ENCODE measurements around the gene PRKAG2. TPM values are rescaled to one million over a fixed set of nuclear protein-coding genes. Genes with fewer than 3 reads are reported as not detected.

Gene PRKAG2
- total RNA-seq, 1 experiment from 2014 or later, result 23.9 TPM

GRCh38 chr7:151897951-151898686 is 21.2 kb upstream of the PRKAG2 start:
- no peaks in the 10 kb centered on the region for H3K9me3 ChIP-seq (ENCODE audit: low read length)
- no peak for TF ChIP-seq EZH2 (IDR thresholded peaks at IDR 0.05; ENCODE audit: low read length, unreplicated experiment)
- TF ChIP-seq, protein P1, sequence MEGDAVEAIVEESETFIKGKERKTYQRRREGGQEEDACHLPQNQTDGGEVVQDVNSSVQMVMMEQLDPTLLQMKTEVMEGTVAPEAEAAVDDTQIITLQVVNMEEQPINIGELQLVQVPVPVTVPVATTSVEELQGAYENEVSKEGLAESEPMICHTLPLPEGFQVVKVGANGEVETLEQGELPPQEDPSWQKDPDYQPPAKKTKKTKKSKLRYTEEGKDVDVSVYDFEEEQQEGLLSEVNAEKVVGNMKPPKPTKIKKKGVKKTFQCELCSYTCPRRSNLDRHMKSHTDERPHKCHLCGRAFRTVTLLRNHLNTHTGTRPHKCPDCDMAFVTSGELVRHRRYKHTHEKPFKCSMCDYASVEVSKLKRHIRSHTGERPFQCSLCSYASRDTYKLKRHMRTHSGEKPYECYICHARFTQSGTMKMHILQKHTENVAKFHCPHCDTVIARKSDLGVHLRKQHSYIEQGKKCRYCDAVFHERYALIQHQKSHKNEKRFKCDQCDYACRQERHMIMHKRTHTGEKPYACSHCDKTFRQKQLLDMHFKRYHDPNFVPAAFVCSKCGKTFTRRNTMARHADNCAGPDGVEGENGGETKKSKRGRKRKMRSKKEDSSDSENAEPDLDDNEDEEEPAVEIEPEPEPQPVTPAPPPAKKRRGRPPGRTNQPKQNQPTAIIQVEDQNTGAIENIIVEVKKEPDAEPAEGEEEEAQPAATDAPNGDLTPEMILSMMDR (conservative IDR thresholded peaks at IDR 0.05; ENCODE audit: low read depth, low read length), result no peak
- no peak for TF ChIP-seq EZH2phosphoT487 (IDR thresholded peaks at IDR 0.05; ENCODE audit: borderline replicate concordance, low read length)
- H3K4me1 ChIP-seq (ENCODE audit: insufficient read depth, low read length), result no peaks in the 10 kb centered on the region
- H3F3A ChIP-seq (ENCODE audit: low read length, unreplicated experiment), result no peaks in the 10 kb centered on the region
- H2AFZ ChIP-seq (ENCODE audit: low read length), result peak overlapping the region; percentile 81; the same call in 1 of the 2 replicates
- peaks cover 17% of the 10 kb centered on the region for H3K27me3 ChIP-seq (ENCODE audit: low read length)
- H3K4me2 ChIP-seq (ENCODE audit: low read length), result peak overlapping the region; percentile 88; the same call in 1 of the 2 replicates
- no peaks in the 10 kb centered on the region for H3K9me2 ChIP-seq (replicated peaks; ENCODE audit: low read length)
- H3K36me3 ChIP-seq (ENCODE audit: low read depth, low read length), result no peaks in the 10 kb centered on the region
- intact Hi-C loops (cut with micrococcal nuclease), result no loop called here
- H3K4me3 ChIP-seq (ENCODE audit: low read length), result peak overlapping the region; percentile 61; the same call in 1 of the 2 replicates
- no peaks in the 10 kb centered on the region for H3K79me2 ChIP-seq (ENCODE audit: low read length)
- H3K9ac ChIP-seq (ENCODE audit: low read length), result no peak overlapping the region
- ChIA-PET POLR2A (ENCODE audit: unreplicated experiment) (interaction anchor here (0.6 kb wide), 1 partner anchor 38 kb away, joined by 3 read pairs; no protein-coding TSS in a partner anchor), CTCF (interaction anchor here (0.6 to 1.1 kb wide), 2 partner anchors 34 to 115 kb away, joined by 3 to 4 read pairs; no protein-coding TSS in a partner anchor)
- no peak for DNase-seq
- H4K20me1 ChIP-seq (ENCODE audit: low read length), result no peaks in the 10 kb centered on the region
- ATAC-seq, result no peak
- BruUV-seq (replicated peaks), result no TSS peak
- no peak overlapping the region for H3K27ac ChIP-seq (ENCODE audit: low read length)

DNA sequence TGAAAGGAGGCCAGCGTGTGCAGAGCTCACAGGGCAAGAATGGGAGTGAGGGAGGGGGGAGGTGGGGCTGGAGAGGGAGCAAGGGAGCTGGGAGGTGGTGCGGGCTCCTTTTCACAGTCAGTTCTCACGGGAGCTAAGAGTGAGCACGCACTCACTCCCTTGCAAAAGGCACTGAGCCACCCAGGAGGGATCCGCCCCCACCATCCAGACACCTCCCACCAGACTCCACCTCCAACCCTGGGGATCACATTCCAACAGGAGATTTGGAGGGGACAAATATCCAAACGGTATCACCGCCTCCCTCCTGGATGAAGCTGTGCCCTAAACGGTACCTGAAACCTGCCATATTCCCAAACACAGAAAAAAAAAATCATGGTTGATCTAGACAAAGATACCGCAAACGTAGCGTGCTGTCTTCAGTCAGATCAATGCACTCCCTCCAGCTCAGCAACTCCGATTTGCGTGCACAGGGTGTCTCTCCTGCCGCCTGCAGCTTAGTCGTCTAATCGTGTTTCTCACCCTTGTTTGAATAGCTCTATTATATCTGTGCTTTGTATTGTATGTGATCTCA is 20.3 kb upstream of the PRKAG2 start:
- no peaks in the 10 kb centered on the region for H3F3A ChIP-seq (ENCODE audit: low read length, unreplicated experiment)
- H3K4me3 ChIP-seq (ENCODE audit: low read length), result peak overlapping the region; percentile 61
- no peaks in the 10 kb centered on the region for H3K36me3 ChIP-seq (ENCODE audit: low read depth, low read length)
- DNase-seq (peak; percentile 16), ATAC-seq (peak; percentile 82)
- intact Hi-C loops (cut with micrococcal nuclease), result no loop called here
- ChIA-PET POLR2A (ENCODE audit: unreplicated experiment) (interaction anchor here (0.6 kb wide), 1 partner anchor 39 kb away, joined by 3 read pairs; no protein-coding TSS in a partner anchor), CTCF (interaction anchor here (0.6 to 1.1 kb wide), 2 partner anchors 35 to 114 kb away, joined by 3 to 4 read pairs; no protein-coding TSS in a partner anchor)
- H2AFZ ChIP-seq (ENCODE audit: low read length), result peak overlapping the region; percentile 81
- no peaks in the 10 kb centered on the region for H3K4me1 ChIP-seq (ENCODE audit: insufficient read depth, low read length)
- H3K9me3 ChIP-seq (ENCODE audit: low read length), result no peaks in the 10 kb centered on the region
- H3K9me2 ChIP-seq (replicated peaks; ENCODE audit: low read length), result no peaks in the 10 kb centered on the region
- no peaks in the 10 kb centered on the region for H4K20me1 ChIP-seq (ENCODE audit: low read length)
- no peak overlapping the region for H3K9ac ChIP-seq (ENCODE audit: low read length)
- BruUV-seq (replicated peaks), result no TSS peak
- no peaks in the 10 kb centered on the region for H3K79me2 ChIP-seq (ENCODE audit: low read length)
- TF ChIP-seq EZH2 (IDR thresholded peaks at IDR 0.05; ENCODE audit: low read length, unreplicated experiment) (no peak), EZH2phosphoT487 (IDR thresholded peaks at IDR 0.05; ENCODE audit: borderline replicate concordance, low read length) (no peak)
- TF ChIP-seq, protein P1 (conservative IDR thresholded peaks at IDR 0.05; ENCODE audit: low read depth, low read length), result no peak
- no peak overlapping the region for H3K27ac ChIP-seq (ENCODE audit: low read length)
- H3K4me2 ChIP-seq (ENCODE audit: low read length), result peak overlapping the region; percentile 88
- peaks cover 26% of the 10 kb centered on the region for H3K27me3 ChIP-seq (ENCODE audit: low read length)

Measured in PC-3 (cell line).